Measurements from ENCODE around the gene DRC7. TPM values are rescaled to one million over a fixed set of nuclear protein-coding genes. Genes with fewer than 3 reads are reported as not detected.
A peak's percentile ranks its signal among the peaks of the same experiment; 100 is the strongest.

Gene DRC7
- total RNA-seq, 1 donor: not detected

DNA sequence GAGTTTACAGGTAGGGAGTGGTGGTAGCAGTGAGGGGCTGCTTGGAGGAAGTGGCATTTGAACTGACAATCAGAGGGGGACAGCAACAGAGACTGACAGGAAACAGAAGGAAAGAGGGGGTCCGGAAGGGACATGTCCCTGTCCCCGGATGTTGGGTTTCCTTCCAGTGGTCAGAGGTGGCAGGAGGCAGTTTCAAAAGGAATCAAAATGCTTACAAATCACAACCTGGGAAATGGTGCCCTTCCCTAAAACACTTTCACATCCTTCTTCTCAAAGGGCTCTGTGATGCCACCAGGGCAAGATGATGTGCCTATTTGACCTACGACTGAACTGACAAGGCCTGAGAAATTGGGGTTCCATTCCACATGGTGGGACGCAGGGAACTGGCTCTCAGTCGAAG, 46.5 kb upstream of the DRC7 start:
- no peak for DNase-seq (ENCODE audit: low read depth)
- H3K4me3 ChIP-seq (ENCODE audit: low read depth, low read length): no peak overlapping the region
- TF ChIP-seq CTCF (IDR thresholded peaks at IDR 0.05; ENCODE audit: insufficient read depth, low read depth, low read length): no peak

GRCh38 chr16:57648581-57649442, 45.8 kb upstream of the DRC7 start:
- peak; percentile 73 for DNase-seq (ENCODE audit: low read depth)
- no peak overlapping the region for H3K4me3 ChIP-seq (ENCODE audit: low read depth, low read length)
- TF ChIP-seq CTCF (IDR thresholded peaks at IDR 0.05; ENCODE audit: insufficient read depth, low read depth, low read length): peak; percentile 100

GRCh38 chr16:57649443-57649751, 45.2 kb upstream of the DRC7 start:
- DNase-seq (ENCODE audit: low read depth): no peak
- no peak for TF ChIP-seq CTCF (IDR thresholded peaks at IDR 0.05; ENCODE audit: insufficient read depth, low read depth, low read length)

DNA sequence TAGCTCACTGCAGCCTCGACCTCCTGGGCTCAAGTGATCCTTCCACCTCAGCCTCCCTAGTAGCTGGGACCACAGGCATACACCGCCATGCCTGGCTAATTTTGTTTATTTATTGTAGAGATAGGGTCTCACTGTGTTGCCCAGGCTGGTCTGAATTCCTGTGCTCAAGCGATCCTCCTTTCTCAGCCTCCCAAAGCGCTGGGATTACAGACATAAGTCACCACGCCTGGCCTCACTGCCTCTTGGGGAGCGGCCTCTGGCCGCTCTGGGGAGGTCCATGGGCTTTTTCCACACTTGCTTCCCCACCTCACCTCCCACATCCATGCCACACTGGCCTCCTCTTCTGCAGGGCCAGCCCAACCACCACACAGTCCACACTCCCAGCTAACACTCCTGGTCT, 44.8 kb upstream of the DRC7 start:
- TF ChIP-seq CTCF (IDR thresholded peaks at IDR 0.05; ENCODE audit: insufficient read depth, low read depth, low read length): no peak
- DNase-seq (ENCODE audit: low read depth): no peak
- H3K4me3 ChIP-seq (ENCODE audit: low read depth, low read length): no peak overlapping the region

More at GRCh38 chr16:57649443-57649751, 45.2 kb upstream of the DRC7 start:
- H3K4me3 ChIP-seq (ENCODE audit: low read depth, low read length): no peak overlapping the region

GRCh38 chr16:57651344-57652333, 43.0 kb upstream of the DRC7 start:
- no peak for DNase-seq (ENCODE audit: low read depth)
- TF ChIP-seq CTCF (IDR thresholded peaks at IDR 0.05; ENCODE audit: insufficient read depth, low read depth, low read length): no peak
- H3K4me3 ChIP-seq (ENCODE audit: low read depth, low read length): no peak overlapping the region

- no peak for TF ChIP-seq CTCF (IDR thresholded peaks at IDR 0.05; ENCODE audit: insufficient read depth, low read depth, low read length)
- H3K4me3 ChIP-seq (ENCODE audit: low read depth, low read length): no peak overlapping the region
- no peak for DNase-seq (ENCODE audit: low read depth)
These were observed 41.7 kb upstream of the DRC7 start for GRCh38 chr16:57652695-57653471.

All from fibroblast of villous mesenchyme (primary cell).